K562 (cell line): Measurements from ENCODE around the gene ADCY1. TPM values are rescaled to one million over a fixed set of nuclear protein-coding genes. Genes with fewer than 3 reads are reported as not detected.

Source experiments
- ATF2 ChIP-seq: sonication (generic); formaldehyde crosslinking; IDR thresholded peaks from 2 replicates; pipeline ENCODE4 v1.8.1; 2022; ENCODE audit warnings: missing genetic modification reagents
- HINFP ChIP-seq: fragments of 450-650 bp; conservative IDR thresholded peaks from 2 replicates; pipeline ENCODE4 v1.6.1; 2016; ENCODE audit warnings: missing genetic modification characterization, low read depth, mild to moderate bottlenecking, control low read depth, missing compliant biosample characterization
- NKRF ChIP-seq: fragments of 450-650 bp; IDR thresholded peaks from 2 replicates; pipeline ENCODE4 v1.6.1; 2016; ENCODE audit warnings: borderline replicate concordance
- RB1 ChIP-seq: fragments of 450-650 bp; IDR thresholded peaks from 2 replicates; pipeline ENCODE4 v1.6.1; 2017; ENCODE audit warnings: low read depth, mild to moderate bottlenecking
- SMARCC2 ChIP-seq: fragments of 450-650 bp; IDR thresholded peaks from 2 replicates; pipeline ENCODE4 v1.6.1; 2017; ENCODE audit warnings: antibody characterized with exemption, moderate library complexity, mild to moderate bottlenecking, low read depth
- TAF9B ChIP-seq: fragments of 450-650 bp; IDR thresholded peaks from 2 replicates; pipeline ENCODE4 v1.6.1; 2018; ENCODE audit warnings: mild to moderate bottlenecking; ENCODE audit not compliant: partially characterized antibody
- ZBTB17 ChIP-seq: fragments of 450-650 bp; formaldehyde crosslinking; IDR thresholded peaks from 2 replicates; pipeline ENCODE4 v1.4.0; 2020; ENCODE audit warnings: mild to moderate bottlenecking
- ZNF239 ChIP-seq: fragments of 250-450 bp; sonication (Bioruptor Pico); IDR thresholded peaks from 2 replicates; pipeline ENCODE4 v1.4.0; 2020; ENCODE audit warnings: mild to moderate bottlenecking
- ZNF316 ChIP-seq: fragments of 450-650 bp; IDR thresholded peaks from 2 replicates; pipeline ENCODE4 v1.6.1; 2016
- polyA plus RNA-seq, 8 experiments: library from polyadenylated mRNA; depleted of rRNA in 4 of 8; stranded (reverse) in 5 of 8; unstranded in 3 of 8; fragments of >200 nt; fragmentation: Nextera tagmentation in 2 of 8; fragmentation: Illumina TruSeq in 1 of 8; extraction: Ambion mirVana in 2 of 8; extraction: Trizol in 1 of 8; gene quantifications; 2 replicates each; pipeline versions ENCODE4 v1.2.1 to v1.2.3, GENCODE V29; 2011 to 2014; ENCODE audit warnings: inconsistent platforms in 1 of 8, missing spikeins in 1 of 8
- total RNA-seq, 7 experiments: library from RNA; depleted of rRNA in 6 of 7; stranded (reverse); fragments of >200 nt in 6 of 7; fragmentation: Illumina TruSeq in 2 of 7; extraction: Trizol in 2 of 7; gene quantifications; 2 replicates each; pipeline versions ENCODE4 v1.2.1 to v1.2.3, GENCODE V29; 2011 to 2021; ENCODE audit warnings: low replicate concordance in 1 of 7
- TF ChIP-seq, protein P1 (sequence below): fragments of 450-650 bp; IDR thresholded peaks from 2 replicates; pipeline ENCODE4 v1.6.1; 2016; ENCODE audit warnings: mild to moderate bottlenecking, moderate library complexity

ADCY1 gene
- total and polyA plus RNA-seq, 9 of the 15 experiments (the other 6 are each of a cell fraction or from before 2014, with no cell fraction given): under 0.01 to 0.18 (median 0.10) TPM; not detected in 4

DNA sequence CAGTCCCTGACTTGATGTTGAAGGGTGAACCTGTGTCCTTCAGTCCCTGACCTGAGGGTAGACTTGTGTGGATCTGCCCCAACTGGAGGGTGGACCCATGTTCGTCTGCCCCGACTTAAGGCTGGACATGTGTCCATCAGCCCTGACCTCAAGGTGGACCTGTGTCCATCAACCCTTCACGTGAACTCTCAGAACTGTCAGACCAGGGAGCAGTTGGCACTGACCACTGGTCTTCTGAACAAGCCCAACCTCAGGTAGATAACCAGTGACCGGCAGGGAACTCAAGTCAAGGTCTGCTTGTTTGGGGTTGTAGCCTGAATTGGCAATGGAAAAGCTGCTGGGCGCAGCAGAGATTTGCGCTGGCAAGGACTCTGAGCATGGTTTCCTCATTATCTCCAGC lies 96.5 kb downstream of the ADCY1 start (continued):
- TF ChIP-seq HINFP (tag): no peak
- TF ChIP-seq, protein P1, sequence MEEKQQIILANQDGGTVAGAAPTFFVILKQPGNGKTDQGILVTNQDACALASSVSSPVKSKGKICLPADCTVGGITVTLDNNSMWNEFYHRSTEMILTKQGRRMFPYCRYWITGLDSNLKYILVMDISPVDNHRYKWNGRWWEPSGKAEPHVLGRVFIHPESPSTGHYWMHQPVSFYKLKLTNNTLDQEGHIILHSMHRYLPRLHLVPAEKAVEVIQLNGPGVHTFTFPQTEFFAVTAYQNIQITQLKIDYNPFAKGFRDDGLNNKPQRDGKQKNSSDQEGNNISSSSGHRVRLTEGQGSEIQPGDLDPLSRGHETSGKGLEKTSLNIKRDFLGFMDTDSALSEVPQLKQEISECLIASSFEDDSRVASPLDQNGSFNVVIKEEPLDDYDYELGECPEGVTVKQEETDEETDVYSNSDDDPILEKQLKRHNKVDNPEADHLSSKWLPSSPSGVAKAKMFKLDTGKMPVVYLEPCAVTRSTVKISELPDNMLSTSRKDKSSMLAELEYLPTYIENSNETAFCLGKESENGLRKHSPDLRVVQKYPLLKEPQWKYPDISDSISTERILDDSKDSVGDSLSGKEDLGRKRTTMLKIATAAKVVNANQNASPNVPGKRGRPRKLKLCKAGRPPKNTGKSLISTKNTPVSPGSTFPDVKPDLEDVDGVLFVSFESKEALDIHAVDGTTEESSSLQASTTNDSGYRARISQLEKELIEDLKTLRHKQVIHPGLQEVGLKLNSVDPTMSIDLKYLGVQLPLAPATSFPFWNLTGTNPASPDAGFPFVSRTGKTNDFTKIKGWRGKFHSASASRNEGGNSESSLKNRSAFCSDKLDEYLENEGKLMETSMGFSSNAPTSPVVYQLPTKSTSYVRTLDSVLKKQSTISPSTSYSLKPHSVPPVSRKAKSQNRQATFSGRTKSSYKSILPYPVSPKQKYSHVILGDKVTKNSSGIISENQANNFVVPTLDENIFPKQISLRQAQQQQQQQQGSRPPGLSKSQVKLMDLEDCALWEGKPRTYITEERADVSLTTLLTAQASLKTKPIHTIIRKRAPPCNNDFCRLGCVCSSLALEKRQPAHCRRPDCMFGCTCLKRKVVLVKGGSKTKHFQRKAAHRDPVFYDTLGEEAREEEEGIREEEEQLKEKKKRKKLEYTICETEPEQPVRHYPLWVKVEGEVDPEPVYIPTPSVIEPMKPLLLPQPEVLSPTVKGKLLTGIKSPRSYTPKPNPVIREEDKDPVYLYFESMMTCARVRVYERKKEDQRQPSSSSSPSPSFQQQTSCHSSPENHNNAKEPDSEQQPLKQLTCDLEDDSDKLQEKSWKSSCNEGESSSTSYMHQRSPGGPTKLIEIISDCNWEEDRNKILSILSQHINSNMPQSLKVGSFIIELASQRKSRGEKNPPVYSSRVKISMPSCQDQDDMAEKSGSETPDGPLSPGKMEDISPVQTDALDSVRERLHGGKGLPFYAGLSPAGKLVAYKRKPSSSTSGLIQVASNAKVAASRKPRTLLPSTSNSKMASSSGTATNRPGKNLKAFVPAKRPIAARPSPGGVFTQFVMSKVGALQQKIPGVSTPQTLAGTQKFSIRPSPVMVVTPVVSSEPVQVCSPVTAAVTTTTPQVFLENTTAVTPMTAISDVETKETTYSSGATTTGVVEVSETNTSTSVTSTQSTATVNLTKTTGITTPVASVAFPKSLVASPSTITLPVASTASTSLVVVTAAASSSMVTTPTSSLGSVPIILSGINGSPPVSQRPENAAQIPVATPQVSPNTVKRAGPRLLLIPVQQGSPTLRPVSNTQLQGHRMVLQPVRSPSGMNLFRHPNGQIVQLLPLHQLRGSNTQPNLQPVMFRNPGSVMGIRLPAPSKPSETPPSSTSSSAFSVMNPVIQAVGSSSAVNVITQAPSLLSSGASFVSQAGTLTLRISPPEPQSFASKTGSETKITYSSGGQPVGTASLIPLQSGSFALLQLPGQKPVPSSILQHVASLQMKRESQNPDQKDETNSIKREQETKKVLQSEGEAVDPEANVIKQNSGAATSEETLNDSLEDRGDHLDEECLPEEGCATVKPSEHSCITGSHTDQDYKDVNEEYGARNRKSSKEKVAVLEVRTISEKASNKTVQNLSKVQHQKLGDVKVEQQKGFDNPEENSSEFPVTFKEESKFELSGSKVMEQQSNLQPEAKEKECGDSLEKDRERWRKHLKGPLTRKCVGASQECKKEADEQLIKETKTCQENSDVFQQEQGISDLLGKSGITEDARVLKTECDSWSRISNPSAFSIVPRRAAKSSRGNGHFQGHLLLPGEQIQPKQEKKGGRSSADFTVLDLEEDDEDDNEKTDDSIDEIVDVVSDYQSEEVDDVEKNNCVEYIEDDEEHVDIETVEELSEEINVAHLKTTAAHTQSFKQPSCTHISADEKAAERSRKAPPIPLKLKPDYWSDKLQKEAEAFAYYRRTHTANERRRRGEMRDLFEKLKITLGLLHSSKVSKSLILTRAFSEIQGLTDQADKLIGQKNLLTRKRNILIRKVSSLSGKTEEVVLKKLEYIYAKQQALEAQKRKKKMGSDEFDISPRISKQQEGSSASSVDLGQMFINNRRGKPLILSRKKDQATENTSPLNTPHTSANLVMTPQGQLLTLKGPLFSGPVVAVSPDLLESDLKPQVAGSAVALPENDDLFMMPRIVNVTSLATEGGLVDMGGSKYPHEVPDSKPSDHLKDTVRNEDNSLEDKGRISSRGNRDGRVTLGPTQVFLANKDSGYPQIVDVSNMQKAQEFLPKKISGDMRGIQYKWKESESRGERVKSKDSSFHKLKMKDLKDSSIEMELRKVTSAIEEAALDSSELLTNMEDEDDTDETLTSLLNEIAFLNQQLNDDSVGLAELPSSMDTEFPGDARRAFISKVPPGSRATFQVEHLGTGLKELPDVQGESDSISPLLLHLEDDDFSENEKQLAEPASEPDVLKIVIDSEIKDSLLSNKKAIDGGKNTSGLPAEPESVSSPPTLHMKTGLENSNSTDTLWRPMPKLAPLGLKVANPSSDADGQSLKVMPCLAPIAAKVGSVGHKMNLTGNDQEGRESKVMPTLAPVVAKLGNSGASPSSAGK: no peak
- no peak for TF ChIP-seq SMARCC2
- TF ChIP-seq TAF9B: no peak
- no peak for TF ChIP-seq ATF2
- no peak for TF ChIP-seq ZNF316
- no peak for TF ChIP-seq ZBTB17
- TF ChIP-seq NKRF: no peak
- no peak for TF ChIP-seq RB1
- no peak for TF ChIP-seq ZNF239 (CRISPR knock-in tag)
